ENCODE measurements around the gene ITGA5.

DNA sequence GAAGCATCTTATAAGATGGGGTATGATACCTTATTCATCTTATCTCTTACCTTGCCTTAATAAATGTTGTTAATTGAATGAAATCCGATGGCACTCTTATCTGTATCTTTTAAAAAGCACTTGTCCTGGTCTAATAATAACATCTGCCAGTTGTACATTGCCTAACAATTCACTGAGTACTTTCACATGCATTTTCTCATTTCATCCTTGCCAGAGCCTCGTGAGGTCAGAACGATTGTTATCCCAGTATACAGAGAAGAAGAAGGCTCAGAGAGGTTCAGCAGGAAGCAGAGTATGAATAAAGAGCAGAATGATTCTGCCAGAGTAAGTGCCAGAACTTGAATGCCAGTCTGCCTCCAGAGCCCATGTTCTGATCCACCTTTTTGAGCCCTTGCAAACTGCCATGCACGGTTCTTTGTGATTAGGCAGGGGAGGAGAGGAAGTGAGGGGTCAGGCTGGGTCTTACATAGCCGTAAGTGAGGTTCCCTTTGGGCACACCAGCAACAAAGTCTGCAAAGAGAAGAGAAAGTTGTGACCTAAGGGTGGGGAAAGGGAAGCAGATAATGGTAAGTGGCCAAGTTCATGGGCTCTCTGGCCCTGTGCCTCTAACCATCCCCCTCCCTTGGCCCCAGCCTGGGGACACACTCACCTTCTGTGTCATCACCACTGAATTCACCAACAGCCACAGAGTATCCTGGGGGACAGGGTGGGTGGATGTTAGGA, 11.7 kb downstream of the ITGA5 start:
- TF ChIP-seq CTCF (IDR thresholded peaks at IDR 0.05; ENCODE audit: borderline replicate concordance, extremely low read depth, low read length, poor library complexity, severe bottlenecking) (no peak), EZH2 (IDR thresholded peaks at IDR 0.05; ENCODE audit: borderline replicate concordance, low read depth, low read length, severe bottlenecking) (no peak)
